Neural cell (in vitro differentiated cells): ENCODE measurements around the gene MCC. TPM values are rescaled to one million over a fixed set of nuclear protein-coding genes. Genes with fewer than 3 reads are reported as not detected.

ENCODE experiments used
- H2AFZ ChIP-seq: fragments of 200-600, 300-800 bp; sonication (generic), shearing (Covaris generic); 2 replicates; pipeline ENCODE4 v1.6.0; 2014; ENCODE audit warnings: low read depth, mild to moderate bottlenecking, antibody characterized with exemption, low read length, moderate library complexity
- H3F3A ChIP-seq: fragments of 200-600 bp; shearing (Covaris generic); 2 replicates; pipeline ENCODE4 v1.6.1; 2016; ENCODE audit warnings: mild to moderate bottlenecking, moderate library complexity, mixed read lengths, antibody characterized with exemption, low read length; ENCODE audit not compliant: insufficient read depth, poor library complexity, severe bottlenecking
- H3K27ac ChIP-seq: fragments of 200-600, 300-800 bp; sonication (generic), shearing (Covaris generic); 2 replicates; pipeline ENCODE4 v1.5.1; 2014; ENCODE audit warnings: mild to moderate bottlenecking, low read length, moderate library complexity
- H3K27me3 ChIP-seq: fragments of 300-800, 200-600 bp; sonication (generic), shearing (Covaris generic); 2 replicates; pipeline ENCODE4 v1.6.0; 2014; ENCODE audit warnings: mild to moderate bottlenecking, low read depth, low read length, moderate library complexity; ENCODE audit not compliant: insufficient read depth
- H3K36me3 ChIP-seq: fragments of 300-800, 200-600 bp; sonication (generic), shearing (Covaris generic); 2 replicates; pipeline ENCODE4 v1.5.1; 2014; ENCODE audit warnings: mild to moderate bottlenecking, antibody characterized with exemption, low read length, moderate library complexity; ENCODE audit not compliant: insufficient read depth
- H3K4me2 ChIP-seq: fragments of 300-800, 200-600 bp; sonication (generic), shearing (Covaris generic); 2 replicates; pipeline ENCODE4 v1.6.0; 2014; ENCODE audit warnings: mild to moderate bottlenecking, low read length
- H3K4me3 ChIP-seq: fragments of 300-800, 200-600 bp; sonication (generic), shearing (Covaris generic); 2 replicates; pipeline ENCODE4 v1.5.1; 2014; ENCODE audit warnings: mild to moderate bottlenecking, low read length, moderate library complexity
- H3K79me2 ChIP-seq: fragments of 200-600 bp; shearing (Covaris generic); replicated peaks from 2 replicates; pipeline ENCODE4 v1.6.0; 2014; ENCODE audit warnings: mild to moderate bottlenecking, low read length, moderate library complexity; ENCODE audit not compliant: insufficient read depth
- H3K9ac ChIP-seq: fragments of 300-800, 200-600 bp; sonication (generic), shearing (Covaris generic); 2 replicates; pipeline ENCODE4 v1.6.1; 2016; ENCODE audit warnings: mild to moderate bottlenecking, low read length, mixed read lengths
- H3K9me2 ChIP-seq: fragments of 200-600 bp; shearing (Covaris generic); 2 replicates; pipeline ENCODE4 v1.6.1; 2016; ENCODE audit warnings: mild to moderate bottlenecking, low read length, mixed read lengths; ENCODE audit not compliant: insufficient read depth
- H3K9me3 ChIP-seq: fragments of 200-600, 300-800 bp; sonication (generic), shearing (Covaris generic); 2 replicates; pipeline ENCODE4 v1.6.1; 2016; ENCODE audit warnings: mild to moderate bottlenecking, mixed run types, low read length, moderate library complexity, mixed read lengths
- H4K20me1 ChIP-seq: fragments of 200-600 bp; shearing (Covaris generic); 2 replicates; pipeline ENCODE4 v1.6.1; 2016; ENCODE audit warnings: mild to moderate bottlenecking, mixed run types; ENCODE audit not compliant: insufficient read depth
- EP300 ChIP-seq: fragments of 450-650 bp; conservative IDR thresholded peaks from 2 replicates; pipeline ENCODE4 v1.6.1; 2014; ENCODE audit warnings: antibody characterized with exemption, mild to moderate bottlenecking, moderate library complexity; ENCODE audit not compliant: poor library complexity, severe bottlenecking
- EZH2 ChIP-seq: fragments of 200-600, 300-800 bp; shearing (Covaris generic), sonication (generic); IDR thresholded peaks from 2 replicates; pipeline ENCODE4 v1.6.1; 2014; ENCODE audit warnings: antibody characterized with exemption, low read length, borderline replicate concordance, mild to moderate bottlenecking; ENCODE audit not compliant: insufficient read depth, poor library complexity, severe bottlenecking
- MXI1 ChIP-seq: fragments of 450-650 bp; conservative IDR thresholded peaks from 2 replicates; pipeline ENCODE4 v1.6.1; 2014; ENCODE audit warnings: antibody characterized with exemption, mild to moderate bottlenecking; ENCODE audit not compliant: poor library complexity, severe bottlenecking
- POLR2AphosphoS5 ChIP-seq: IDR thresholded peaks from 2 replicates; pipeline ENCODE4 v1.6.1; 2012
- RAD21 ChIP-seq: fragments of 450-650 bp; conservative IDR thresholded peaks from 2 replicates; pipeline ENCODE4 v1.6.1; 2014; ENCODE audit warnings: antibody characterized with exemption, mild to moderate bottlenecking, moderate library complexity
- SMC3 ChIP-seq: fragments of 450-650 bp; conservative IDR thresholded peaks from 2 replicates; pipeline ENCODE4 v1.6.1; 2014; ENCODE audit warnings: antibody characterized with exemption, mild to moderate bottlenecking, moderate library complexity; ENCODE audit not compliant: poor library complexity
- TAF1 ChIP-seq: IDR thresholded peaks from 2 replicates; pipeline ENCODE4 v1.6.1; 2012; ENCODE audit warnings: low read depth
- polyA plus RNA-seq: library from polyadenylated mRNA; depleted of rRNA; stranded (reverse); fragments of >200 nt; gene quantifications from 2 replicates; pipeline ENCODE4 v1.2.3, GENCODE V29; 2014
- TF ChIP-seq, protein P1 (sequence below): fragments of 450-650 bp; IDR thresholded peaks from 2 replicates; pipeline ENCODE4 v1.5.1; 2014; ENCODE audit warnings: antibody characterized with exemption, mild to moderate bottlenecking, moderate library complexity; ENCODE audit not compliant: poor library complexity, severe bottlenecking
- TF ChIP-seq, protein P2 (sequence below): IDR thresholded peaks from 2 replicates; pipeline ENCODE4 v1.6.1; 2012; ENCODE audit warnings: borderline replicate concordance

Gene MCC
- polyA plus RNA-seq, 1 donor from 2014 or later = 2.2 TPM

GRCh38 chr5:113221294-113222176, 266.7 kb downstream of the MCC start:
- Histone ChIP-seq H3K4me2 (no peak overlapping the region), H3K9me3 (no peaks in the 10 kb centered on the region)

DNA sequence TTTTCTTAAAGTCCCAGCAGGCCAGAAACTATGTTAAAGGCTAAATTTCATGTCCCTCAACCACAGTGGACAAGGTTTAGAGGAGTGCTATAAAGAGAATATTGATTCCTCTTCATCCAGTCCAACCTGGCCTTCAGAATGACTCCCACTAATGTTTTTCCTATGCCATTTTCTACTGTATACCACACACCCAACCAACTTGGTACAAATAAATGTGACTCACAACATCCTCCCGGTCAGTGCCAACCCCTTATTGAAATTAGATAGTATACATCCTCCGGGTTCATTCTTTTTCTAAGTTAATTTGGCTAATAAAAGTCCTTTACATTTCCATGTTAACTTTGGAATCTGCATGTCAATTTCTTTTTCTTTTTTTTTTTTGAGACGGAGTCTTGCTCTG, 268.6 kb downstream of the MCC start:
- Histone ChIP-seq H3F3A (no peaks in the 10 kb centered on the region), H3K27ac (no peak overlapping the region), H3K9me2 (no peaks in the 10 kb centered on the region), H3K36me3 (no peaks in the 10 kb centered on the region), H3K9ac (no peak overlapping the region), H2AFZ (no peak overlapping the region), H3K4me3 (no peak overlapping the region), H4K20me1 (no peaks in the 10 kb centered on the region), H3K79me2 (no peaks in the 10 kb centered on the region), H3K9me3 (no peaks in the 10 kb centered on the region), H3K4me2 (no peak overlapping the region), H3K27me3 (no peaks in the 10 kb centered on the region)
- TF ChIP-seq RAD21 = no peak
- no peak for TF ChIP-seq TAF1
- TF ChIP-seq MXI1 = no peak
- TF ChIP-seq POLR2AphosphoS5 = no peak
- TF ChIP-seq EP300 = no peak
- TF ChIP-seq SMC3 = no peak
- TF ChIP-seq, protein P1, sequence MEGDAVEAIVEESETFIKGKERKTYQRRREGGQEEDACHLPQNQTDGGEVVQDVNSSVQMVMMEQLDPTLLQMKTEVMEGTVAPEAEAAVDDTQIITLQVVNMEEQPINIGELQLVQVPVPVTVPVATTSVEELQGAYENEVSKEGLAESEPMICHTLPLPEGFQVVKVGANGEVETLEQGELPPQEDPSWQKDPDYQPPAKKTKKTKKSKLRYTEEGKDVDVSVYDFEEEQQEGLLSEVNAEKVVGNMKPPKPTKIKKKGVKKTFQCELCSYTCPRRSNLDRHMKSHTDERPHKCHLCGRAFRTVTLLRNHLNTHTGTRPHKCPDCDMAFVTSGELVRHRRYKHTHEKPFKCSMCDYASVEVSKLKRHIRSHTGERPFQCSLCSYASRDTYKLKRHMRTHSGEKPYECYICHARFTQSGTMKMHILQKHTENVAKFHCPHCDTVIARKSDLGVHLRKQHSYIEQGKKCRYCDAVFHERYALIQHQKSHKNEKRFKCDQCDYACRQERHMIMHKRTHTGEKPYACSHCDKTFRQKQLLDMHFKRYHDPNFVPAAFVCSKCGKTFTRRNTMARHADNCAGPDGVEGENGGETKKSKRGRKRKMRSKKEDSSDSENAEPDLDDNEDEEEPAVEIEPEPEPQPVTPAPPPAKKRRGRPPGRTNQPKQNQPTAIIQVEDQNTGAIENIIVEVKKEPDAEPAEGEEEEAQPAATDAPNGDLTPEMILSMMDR = no peak
- TF ChIP-seq EZH2 = no peak
- TF ChIP-seq, protein P2, sequence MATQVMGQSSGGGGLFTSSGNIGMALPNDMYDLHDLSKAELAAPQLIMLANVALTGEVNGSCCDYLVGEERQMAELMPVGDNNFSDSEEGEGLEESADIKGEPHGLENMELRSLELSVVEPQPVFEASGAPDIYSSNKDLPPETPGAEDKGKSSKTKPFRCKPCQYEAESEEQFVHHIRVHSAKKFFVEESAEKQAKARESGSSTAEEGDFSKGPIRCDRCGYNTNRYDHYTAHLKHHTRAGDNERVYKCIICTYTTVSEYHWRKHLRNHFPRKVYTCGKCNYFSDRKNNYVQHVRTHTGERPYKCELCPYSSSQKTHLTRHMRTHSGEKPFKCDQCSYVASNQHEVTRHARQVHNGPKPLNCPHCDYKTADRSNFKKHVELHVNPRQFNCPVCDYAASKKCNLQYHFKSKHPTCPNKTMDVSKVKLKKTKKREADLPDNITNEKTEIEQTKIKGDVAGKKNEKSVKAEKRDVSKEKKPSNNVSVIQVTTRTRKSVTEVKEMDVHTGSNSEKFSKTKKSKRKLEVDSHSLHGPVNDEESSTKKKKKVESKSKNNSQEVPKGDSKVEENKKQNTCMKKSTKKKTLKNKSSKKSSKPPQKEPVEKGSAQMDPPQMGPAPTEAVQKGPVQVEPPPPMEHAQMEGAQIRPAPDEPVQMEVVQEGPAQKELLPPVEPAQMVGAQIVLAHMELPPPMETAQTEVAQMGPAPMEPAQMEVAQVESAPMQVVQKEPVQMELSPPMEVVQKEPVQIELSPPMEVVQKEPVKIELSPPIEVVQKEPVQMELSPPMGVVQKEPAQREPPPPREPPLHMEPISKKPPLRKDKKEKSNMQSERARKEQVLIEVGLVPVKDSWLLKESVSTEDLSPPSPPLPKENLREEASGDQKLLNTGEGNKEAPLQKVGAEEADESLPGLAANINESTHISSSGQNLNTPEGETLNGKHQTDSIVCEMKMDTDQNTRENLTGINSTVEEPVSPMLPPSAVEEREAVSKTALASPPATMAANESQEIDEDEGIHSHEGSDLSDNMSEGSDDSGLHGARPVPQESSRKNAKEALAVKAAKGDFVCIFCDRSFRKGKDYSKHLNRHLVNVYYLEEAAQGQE = no peak

More at GRCh38 chr5:113221294-113222176, 266.7 kb downstream of the MCC start:
- Histone ChIP-seq H3K27me3 (no peaks in the 10 kb centered on the region), H3F3A (no peaks in the 10 kb centered on the region), H3K36me3 (no peaks in the 10 kb centered on the region), H3K27ac (no peak overlapping the region), H2AFZ (no peak overlapping the region), H3K9me2 (no peaks in the 10 kb centered on the region), H4K20me1 (no peaks in the 10 kb centered on the region), H3K79me2 (no peaks in the 10 kb centered on the region), H3K4me3 (no peak overlapping the region), H3K9ac (no peak overlapping the region)
- TF ChIP-seq MXI1 (no peak), RAD21 (no peak), TAF1 (no peak), SMC3 (no peak), EP300 (no peak), POLR2AphosphoS5 (no peak), EZH2 (no peak)
- TF ChIP-seq, protein P1 = no peak
- TF ChIP-seq, protein P2 = no peak
